Endodermal cell (in vitro differentiated cells): ENCODE measurements around the gene IL1RL2. TPM values are rescaled to one million over a fixed set of nuclear protein-coding genes. Genes with fewer than 3 reads are reported as not detected.
A peak's percentile ranks its signal among the peaks of the same experiment; 100 is the strongest.

Experiments
- DNase-seq: peaks from one replicate; pipeline ENCODE4 v3.0.0-alpha.2; 2017
- H3K27ac ChIP-seq: 2 replicates; pipeline ENCODE4 v1.5.1; 2013; ENCODE audit warnings: mild to moderate bottlenecking, low read depth, low read length, moderate library complexity
- H3K27me3 ChIP-seq: 2 replicates; pipeline ENCODE4 v1.6.1; 2013; ENCODE audit warnings: mild to moderate bottlenecking, low read length, moderate library complexity; ENCODE audit not compliant: insufficient read depth, control insufficient read depth, poor library complexity, severe bottlenecking
- H3K36me3 ChIP-seq: 2 replicates; pipeline ENCODE4 v1.7.0; 2013; ENCODE audit warnings: mild to moderate bottlenecking, low read length, moderate library complexity; ENCODE audit not compliant: control insufficient read depth, insufficient read depth
- H3K4me1 ChIP-seq: one replicate; pipeline ENCODE4 v1.7.0; 2013; ENCODE audit warnings: low read length; ENCODE audit not compliant: control insufficient read depth, insufficient read depth
- H3K4me3 ChIP-seq: 2 replicates; pipeline ENCODE4 v1.5.1; 2013; ENCODE audit warnings: mild to moderate bottlenecking, low read length, moderate library complexity
- H3K9ac ChIP-seq: 2 replicates; pipeline ENCODE4 v1.6.1; 2013; ENCODE audit warnings: mild to moderate bottlenecking, low read length, moderate library complexity; ENCODE audit not compliant: poor library complexity, severe bottlenecking; ENCODE audit errors: extremely low read depth
- H3K9me3 ChIP-seq: 2 replicates; pipeline ENCODE4 v1.6.1; 2013; ENCODE audit warnings: mild to moderate bottlenecking, low read length, moderate library complexity; ENCODE audit not compliant: control insufficient read depth
- H3K27ac Mint-ChIP-seq: 2 replicates; pipeline ENCODE4 v1.8.0; 2020; ENCODE audit warnings: mixed read lengths
- H3K27me3 Mint-ChIP-seq: 2 replicates; pipeline ENCODE4 v1.8.0; 2021; ENCODE audit warnings: mild to moderate bottlenecking, mixed read lengths; ENCODE audit not compliant: insufficient read depth
- H3K36me3 Mint-ChIP-seq: 2 replicates; pipeline ENCODE4 v1.8.0; 2020; ENCODE audit warnings: low read depth, mixed read lengths
- H3K4me1 Mint-ChIP-seq: 2 replicates; pipeline ENCODE4 v1.8.0; 2020; ENCODE audit warnings: mixed read lengths
- H3K4me3 Mint-ChIP-seq: 2 replicates; pipeline ENCODE4 v1.8.0; 2020; ENCODE audit warnings: mild to moderate bottlenecking, moderate library complexity, mixed read lengths
- H3K9me3 Mint-ChIP-seq: 2 replicates; pipeline ENCODE4 v1.8.0; 2020; ENCODE audit warnings: mild to moderate bottlenecking, mixed read lengths
- WGBS, 2 experiments: methylation state at CpG; one replicate each; pipeline versions ENCODE4 v1.1.5 to v1.1.7; 2013; ENCODE audit warnings: missing lambda C conversion rate in 2 of 2, mixed read lengths in 1 of 2; ENCODE audit not compliant: insufficient coverage in 1 of 2, insufficient read length in 1 of 2; 5-methylcytosine and 5-hydroxymethylcytosine counted together
- total RNA-seq, 2 donors: library from RNA; stranded (reverse); fragmentation: NEBNext Ultra II Directional in 1 of 2; extraction: Animal tissue kit (Norgen Biotek cat#: 25700) in 1 of 2; gene quantifications; 2 replicates in 1 of 2; 3 replicates in 1 of 2; pipeline ENCODE4 v1.2.1, GENCODE V29; 2021
- TF ChIP-seq, protein P1 (sequence below): fragments of 200-600 bp; sonication (generic); conservative IDR thresholded peaks from 2 replicates; pipeline ENCODE4 v1.5.0; 2021; ENCODE audit warnings: antibody characterized with exemption, mild to moderate bottlenecking

IL1RL2 gene
- total RNA-seq, 2 donors from 2014 or later = 0.38 to 0.44 TPM

GRCh38 chr2:102226612-102227391, 40.0 kb downstream of the IL1RL2 start:
- Histone ChIP-seq H3K27me3 (no peaks in the 10 kb centered on the region), H3K36me3 (no peaks in the 10 kb centered on the region), H3K9ac (no peak overlapping the region), H3K4me3 (no peak overlapping the region), H3K27ac (no peak overlapping the region), H3K9me3 (no peaks in the 10 kb centered on the region), H3K4me1 (peaks cover 31% of the 10 kb centered on the region)
- Mint-ChIP-seq H3K27me3 (no peaks in the 10 kb centered on the region), H3K36me3 (no peaks in the 10 kb centered on the region), H3K4me3 (no peak overlapping the region), H3K27ac (peak overlapping the region; percentile 56), H3K4me1 (peaks cover 44% of the 10 kb centered on the region), H3K9me3 (no peaks in the 10 kb centered on the region)
- no peak for DNase-seq
- TF ChIP-seq, protein P1, sequence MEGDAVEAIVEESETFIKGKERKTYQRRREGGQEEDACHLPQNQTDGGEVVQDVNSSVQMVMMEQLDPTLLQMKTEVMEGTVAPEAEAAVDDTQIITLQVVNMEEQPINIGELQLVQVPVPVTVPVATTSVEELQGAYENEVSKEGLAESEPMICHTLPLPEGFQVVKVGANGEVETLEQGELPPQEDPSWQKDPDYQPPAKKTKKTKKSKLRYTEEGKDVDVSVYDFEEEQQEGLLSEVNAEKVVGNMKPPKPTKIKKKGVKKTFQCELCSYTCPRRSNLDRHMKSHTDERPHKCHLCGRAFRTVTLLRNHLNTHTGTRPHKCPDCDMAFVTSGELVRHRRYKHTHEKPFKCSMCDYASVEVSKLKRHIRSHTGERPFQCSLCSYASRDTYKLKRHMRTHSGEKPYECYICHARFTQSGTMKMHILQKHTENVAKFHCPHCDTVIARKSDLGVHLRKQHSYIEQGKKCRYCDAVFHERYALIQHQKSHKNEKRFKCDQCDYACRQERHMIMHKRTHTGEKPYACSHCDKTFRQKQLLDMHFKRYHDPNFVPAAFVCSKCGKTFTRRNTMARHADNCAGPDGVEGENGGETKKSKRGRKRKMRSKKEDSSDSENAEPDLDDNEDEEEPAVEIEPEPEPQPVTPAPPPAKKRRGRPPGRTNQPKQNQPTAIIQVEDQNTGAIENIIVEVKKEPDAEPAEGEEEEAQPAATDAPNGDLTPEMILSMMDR = no peak
- WGBS, 2 experiments = 88 to 91% methylated on average over 5 to 7 of the region's 7 CpGs

- no peaks in the 10 kb centered on the region for H3K9me3 ChIP-seq
- no peaks in the 10 kb centered on the region for H3K27me3 ChIP-seq
- Mint-ChIP-seq H3K9me3 (no peaks in the 10 kb centered on the region), H3K4me3 (no peak overlapping the region), H3K27ac (no peak overlapping the region), H3K27me3 (no peaks in the 10 kb centered on the region), H3K36me3 (no peaks in the 10 kb centered on the region), H3K4me1 (peaks cover 26% of the 10 kb centered on the region)
- no peak overlapping the region for H3K4me3 ChIP-seq
- no peak overlapping the region for H3K9ac ChIP-seq
- no peak for DNase-seq
- TF ChIP-seq, protein P1 = no peak
- 80 to 87% methylated on average over 6 of the region's 6 CpGs for WGBS, 2 experiments
- H3K4me1 ChIP-seq = peaks cover 23% of the 10 kb centered on the region
- no peak overlapping the region for H3K27ac ChIP-seq
- no peaks in the 10 kb centered on the region for H3K36me3 ChIP-seq
Measured at GRCh38 chr2:102229141-102229769, 42.4 kb downstream of the IL1RL2 start.

DNA sequence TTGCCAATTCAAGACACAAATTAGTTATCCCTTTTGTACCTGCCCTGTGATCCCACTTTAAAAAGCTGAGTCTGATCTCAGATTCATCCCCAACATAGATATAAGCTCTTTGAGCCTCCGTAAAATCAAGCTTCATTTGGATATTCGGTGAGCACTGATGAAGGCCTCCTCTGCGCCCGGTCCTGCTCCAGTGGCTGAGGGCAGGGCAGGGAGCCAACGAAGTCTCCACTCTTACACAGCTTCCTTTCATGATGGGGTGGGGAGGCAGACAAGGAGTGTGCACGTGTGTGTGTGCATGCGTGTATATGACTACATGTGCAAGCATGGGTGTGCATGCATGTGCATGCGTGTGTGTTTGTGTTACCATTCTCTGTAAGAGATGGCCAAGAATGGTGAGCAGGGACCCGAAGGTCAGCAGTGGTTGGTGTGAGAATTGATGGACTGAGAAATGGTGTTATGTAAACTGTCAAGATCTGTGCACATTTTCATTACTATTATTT, 43.6 kb downstream of the IL1RL2 start:
- Mint-ChIP-seq H3K27me3 (no peaks in the 10 kb centered on the region), H3K9me3 (no peaks in the 10 kb centered on the region), H3K4me3 (no peak overlapping the region), H3K4me1 (peaks cover 28% of the 10 kb centered on the region), H3K27ac (no peak overlapping the region), H3K36me3 (no peaks in the 10 kb centered on the region)
- Histone ChIP-seq H3K4me3 (no peak overlapping the region), H3K27ac (no peak overlapping the region), H3K9me3 (no peaks in the 10 kb centered on the region), H3K9ac (no peak overlapping the region), H3K27me3 (no peaks in the 10 kb centered on the region), H3K4me1 (peaks cover 23% of the 10 kb centered on the region), H3K36me3 (no peaks in the 10 kb centered on the region)
- TF ChIP-seq, protein P1 = no peak
- DNase-seq = no peak
- 89 to 94% methylated on average over 8 to 9 of the region's 9 CpGs for WGBS, 2 experiments
